GM21529 (cell line): ENCODE data around the gene TBC1D22A.

Experiments
- ATAC-seq: cut with Tn5 transposase; IDR thresholded peaks from one replicate; pipeline ENCODE4 v1.9.1; 2021; ENCODE audit not compliant: unreplicated experiment

The TBC1D22A gene

GRCh38 chr22:47051441-47052071, 289.1 kb downstream of the TBC1D22A start:
- ATAC-seq = no peak

- ATAC-seq = no peak
Observed at GRCh38 chr22:47052236-47053012, 290.0 kb downstream of the TBC1D22A start.

- no peak for ATAC-seq
Observed at GRCh38 chr22:47053013-47053725, 290.7 kb downstream of the TBC1D22A start.

DNA sequence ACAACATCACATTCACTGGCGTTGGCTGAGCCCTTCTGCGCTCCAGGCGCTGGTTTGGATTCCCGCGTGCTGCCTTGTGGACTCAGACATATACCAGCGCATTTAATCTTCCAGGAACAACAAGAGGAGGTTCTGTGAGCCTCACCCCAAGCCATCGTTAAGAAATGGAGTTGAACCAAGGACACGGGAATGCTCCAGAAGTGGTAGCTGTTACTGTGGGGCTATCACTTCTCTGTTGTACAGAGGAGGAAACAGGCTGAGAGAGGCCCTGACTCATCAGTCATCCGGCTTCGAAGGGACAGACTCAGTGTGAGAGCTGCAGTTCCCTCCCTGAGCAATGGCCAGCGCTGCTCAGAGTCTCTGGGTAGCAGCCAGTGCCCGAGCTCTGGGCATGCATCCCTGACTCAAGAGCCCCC, 291.3 kb downstream of the TBC1D22A start:
- no peak for ATAC-seq

DNA sequence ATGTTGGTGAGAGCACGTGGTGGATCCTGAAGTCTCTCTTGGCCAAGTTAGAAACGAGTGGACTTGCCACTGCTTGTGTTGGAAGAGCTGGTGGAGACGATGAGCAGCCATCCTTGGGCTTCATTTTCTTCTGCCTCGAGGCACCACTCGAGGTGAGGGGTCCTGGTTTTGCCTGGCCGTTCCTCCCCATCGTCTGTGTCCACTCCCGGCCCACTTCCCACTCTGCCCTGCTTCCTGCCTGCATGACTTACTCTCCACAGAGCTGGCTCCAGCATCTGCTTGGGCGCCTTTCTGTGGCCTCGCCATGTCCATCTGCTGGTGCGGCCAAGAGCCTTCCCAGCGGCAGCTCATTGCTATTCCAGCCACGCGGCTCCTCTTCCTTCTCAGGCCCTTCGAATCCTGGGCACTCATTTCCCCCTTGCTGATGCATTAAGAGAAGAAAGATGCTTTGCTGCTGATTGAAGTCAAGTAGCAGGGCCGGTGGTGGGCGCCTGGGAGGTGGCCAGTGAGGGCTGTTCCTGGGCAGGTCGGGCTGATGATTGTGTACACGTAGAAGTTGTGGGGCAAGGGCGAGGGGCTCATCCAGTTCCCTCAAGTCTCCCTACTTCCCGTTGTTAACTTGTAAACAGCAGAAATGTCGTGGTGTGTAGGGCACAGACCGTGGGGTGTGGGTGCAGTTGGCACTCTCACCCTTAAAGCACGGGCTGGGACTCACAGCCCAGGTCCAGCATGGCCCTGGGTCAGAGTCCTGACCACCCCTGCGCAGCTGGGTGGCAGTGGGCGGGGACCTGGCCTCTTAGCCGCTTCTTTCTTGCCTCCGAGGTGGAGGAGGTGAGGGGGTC, 292.0 kb downstream of the TBC1D22A start:
- no peak for ATAC-seq

GRCh38 chr22:47055073-47055355, 292.6 kb downstream of the TBC1D22A start:
- ATAC-seq = no peak

DNA sequence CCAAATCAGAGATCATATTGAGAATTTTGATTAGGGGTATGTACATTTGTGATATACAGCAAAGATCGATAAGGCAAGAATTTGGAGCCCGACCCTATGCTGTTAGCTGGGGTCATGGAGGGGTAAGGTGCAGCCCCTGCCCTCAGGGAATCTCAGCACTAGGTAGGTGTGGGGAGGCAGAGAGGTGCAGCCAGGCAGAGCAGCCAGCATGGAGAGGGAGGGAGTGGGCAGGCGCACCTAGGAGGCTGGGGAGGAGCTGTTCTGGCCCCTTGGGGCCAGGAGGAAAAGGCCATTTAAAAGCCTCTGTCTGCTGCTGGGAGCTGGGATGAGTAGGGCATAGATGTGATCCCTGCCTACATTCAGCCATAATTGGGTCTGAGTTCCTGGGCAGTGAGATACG, 293.0 kb downstream of the TBC1D22A start:
- no peak for ATAC-seq

- no peak for ATAC-seq
Observed at GRCh38 chr22:47055921-47056320, 293.5 kb downstream of the TBC1D22A start.

GRCh38 chr22:47056361-47056760, 293.9 kb downstream of the TBC1D22A start:
- no peak for ATAC-seq

GRCh38 chr22:47056776-47057470, 294.5 kb downstream of the TBC1D22A start:
- ATAC-seq = no peak

DNA sequence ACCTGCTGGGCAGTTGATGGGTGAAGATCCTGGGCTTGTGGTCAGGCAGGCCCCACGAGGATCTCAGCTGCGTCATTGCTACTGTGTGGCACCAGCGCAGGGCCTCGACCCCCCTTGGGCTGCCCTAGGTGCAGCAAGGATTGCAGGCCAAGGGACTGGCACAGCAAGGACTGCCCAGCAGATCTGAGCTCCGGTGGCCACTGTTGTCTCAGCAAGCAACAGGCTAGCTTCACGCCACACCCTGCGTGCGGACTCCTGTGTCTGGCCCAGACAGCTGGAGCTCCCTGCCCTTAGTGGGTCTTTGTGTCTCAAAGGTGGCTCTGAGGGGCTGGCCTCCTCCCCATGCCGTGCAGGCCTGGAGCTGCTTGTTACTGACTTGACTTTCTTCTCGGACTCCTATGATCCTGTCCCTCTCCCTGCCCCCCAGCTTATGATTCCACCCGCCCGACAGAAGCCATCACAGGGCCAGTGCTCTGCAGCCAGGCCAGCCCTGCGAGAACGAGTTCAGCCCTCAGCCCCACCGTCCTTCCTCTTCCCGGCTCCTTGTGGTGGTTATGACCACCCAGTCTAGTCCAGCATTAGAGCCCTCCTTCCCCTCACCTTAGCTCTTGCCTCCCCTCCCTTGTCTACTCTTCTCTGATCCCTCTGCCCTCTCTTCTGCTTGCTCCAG, 295.6 kb downstream of the TBC1D22A start:
- no peak for ATAC-seq

GRCh38 chr22:47059076-47059475, 296.6 kb downstream of the TBC1D22A start:
- ATAC-seq = no peak

GRCh38 chr22:47059701-47060161, 297.3 kb downstream of the TBC1D22A start:
- ATAC-seq = peak; percentile 65

GRCh38 chr22:47060718-47061117, 298.3 kb downstream of the TBC1D22A start:
- no peak for ATAC-seq

- no peak for ATAC-seq
Observed at GRCh38 chr22:47061226-47061625, 298.8 kb downstream of the TBC1D22A start.

GRCh38 chr22:47062126-47062525, 299.7 kb downstream of the TBC1D22A start:
- no peak for ATAC-seq

DNA sequence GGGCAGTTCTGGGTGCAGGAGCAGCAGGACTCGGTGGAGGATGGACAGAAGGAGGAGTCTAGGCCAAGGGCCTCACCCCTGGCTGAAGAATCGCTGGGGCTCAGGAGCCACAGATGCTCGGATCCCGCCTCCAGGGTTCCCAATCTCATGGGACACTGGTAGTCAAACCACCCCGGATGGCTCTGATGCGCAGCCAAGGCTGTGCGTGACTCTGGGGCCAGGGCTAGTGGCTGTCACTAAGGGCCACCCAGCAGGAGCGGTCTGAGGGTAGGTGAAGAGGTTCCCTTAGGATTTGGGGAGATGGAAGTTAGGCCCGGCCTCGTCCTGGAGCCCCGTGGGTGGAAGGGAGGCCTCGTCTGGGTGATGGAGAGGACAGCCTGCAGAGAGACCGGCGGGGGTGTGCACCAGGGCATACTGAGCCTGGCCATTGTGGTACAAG, 300.6 kb downstream of the TBC1D22A start:
- ATAC-seq = no peak

DNA sequence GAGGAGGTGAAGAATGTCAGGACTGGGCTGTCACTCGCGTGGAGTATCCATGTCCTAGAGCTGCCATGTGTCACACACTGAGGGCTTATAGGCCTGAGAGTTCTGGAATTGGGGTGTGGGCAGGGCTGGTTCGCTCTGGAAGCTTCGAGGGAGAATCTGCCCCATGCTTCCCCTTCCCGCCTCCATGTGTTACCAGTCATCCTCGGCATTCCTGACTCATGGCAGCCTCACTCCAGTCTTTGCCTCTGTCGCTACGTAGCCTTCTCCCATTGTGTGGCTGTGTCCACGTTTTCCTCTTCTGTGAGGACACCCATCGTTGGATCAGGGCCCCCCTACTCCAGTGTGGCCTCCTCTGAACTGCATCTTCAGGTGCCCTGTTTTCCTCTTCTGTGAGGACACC, 301.2 kb downstream of the TBC1D22A start:
- ATAC-seq = no peak

DNA sequence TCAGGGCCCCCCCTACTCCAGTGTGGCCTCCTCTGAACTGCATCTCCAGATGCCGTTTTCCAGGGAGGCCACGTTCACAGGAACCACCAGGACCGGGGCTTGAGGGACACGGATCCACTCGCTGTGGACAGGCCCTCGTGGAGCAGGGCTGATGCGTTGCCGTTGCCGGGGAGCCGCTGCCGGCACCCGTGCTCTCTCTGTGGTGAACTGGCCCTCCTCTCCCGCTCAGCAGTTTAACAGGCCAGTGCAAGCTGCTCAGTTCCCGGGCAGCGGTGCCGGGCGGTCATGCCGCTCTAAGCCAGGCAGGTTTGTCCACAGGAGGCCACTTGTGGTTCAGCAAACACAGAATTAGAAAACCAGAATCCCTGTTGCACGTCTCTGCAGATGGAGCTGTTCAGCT, 301.6 kb downstream of the TBC1D22A start:
- ATAC-seq = no peak

GRCh38 chr22:47064416-47064815, 302.0 kb downstream of the TBC1D22A start:
- no peak for ATAC-seq
